Measurements from ENCODE around the gene ZNF674.

GRCh38 chrX:46547857-46548256 is 2.6 kb upstream of the ZNF674 start:
- TF ChIP-seq EZH2 (optimal IDR thresholded peaks at IDR 0.05; ENCODE audit: low read depth, low read length) (no peak), CTCF (IDR thresholded peaks at IDR 0.05; ENCODE audit: low read length) (no peak)
